Neutrophil (primary cell): ENCODE results near the gene LSM12.
"Not testable (repeated sequence)": the region's sequence is repeated elsewhere in the genome, so short reads cannot be mapped to it uniquely, and the experiment has no call there.

Source experiments
- H3K27ac ChIP-seq: fragments of 200-600 bp; sonication (generic); 2 replicates; pipeline ENCODE4 v1.5.1; 2016; ENCODE audit warnings: mild to moderate bottlenecking, moderate library complexity
- H3K27me3 ChIP-seq: fragments of 200-600 bp; sonication (generic); 2 replicates; pipeline ENCODE4 v1.6.0; 2016; ENCODE audit warnings: mild to moderate bottlenecking
- H3K36me3 ChIP-seq: fragments of 200-600 bp; sonication (generic); 2 replicates; pipeline ENCODE4 v1.5.1; 2017
- H3K4me1 ChIP-seq, 2 experiments: fragments of 200-600 bp in 1 of 2; sonication (generic) in 1 of 2; 1 replicate in 1 of 2; 2 replicates in 1 of 2; pipeline versions ENCODE4 v1.5.1 to v1.6.1; 2013 to 2016; ENCODE audit warnings: low read depth in 1 of 2, low read length in 1 of 2, mild to moderate bottlenecking in 1 of 2, moderate library complexity in 1 of 2; ENCODE audit not compliant: control insufficient read depth in 1 of 2, insufficient read depth in 1 of 2
- H3K4me3 ChIP-seq, 2 experiments: fragments of 200-600 bp in 1 of 2; sonication (generic) in 1 of 2; 1 replicate in 1 of 2; 2 replicates in 1 of 2; pipeline ENCODE4 v1.5.1; 2013 to 2016; ENCODE audit warnings: low read depth in 1 of 2, low read length in 1 of 2, mild to moderate bottlenecking in 1 of 2, moderate library complexity in 1 of 2
- H3K9me3 ChIP-seq: fragments of 200-600 bp; sonication (generic); 2 replicates; pipeline ENCODE4 v1.5.1; 2016
- CTCF ChIP-seq: fragments of 200-600 bp; sonication (generic); IDR thresholded peaks from 2 replicates; pipeline ENCODE4 v1.5.1; 2016; ENCODE audit warnings: antibody characterized with exemption

Gene LSM12

GRCh38 chr17:44062871-44063270 is 3.6 kb downstream of the LSM12 start:
- Histone ChIP-seq H3K4me3 (no peak overlapping the region), H3K27me3 (no peaks in the 10 kb centered on the region), H3K27ac (no peak overlapping the region), H3K9me3 (no peaks in the 10 kb centered on the region), H3K4me1 (peaks cover 23 to 24% of the 10 kb centered on the region in 2 experiments), H3K36me3 (peaks cover 45% of the 10 kb centered on the region)
- no peak for TF ChIP-seq CTCF

GRCh38 chr17:44061446-44061845 is 5.0 kb downstream of the LSM12 start:
- H3K4me1 ChIP-seq, result peaks cover 9 to 10% of the 10 kb centered on the region in 2 experiments
- no peaks in the 10 kb centered on the region for H3K9me3 ChIP-seq
- TF ChIP-seq CTCF, result no peak
- peaks cover 45% of the 10 kb centered on the region for H3K36me3 ChIP-seq
- no peak overlapping the region for H3K4me3 ChIP-seq
- H3K27ac ChIP-seq, result no peak overlapping the region
- no peaks in the 10 kb centered on the region for H3K27me3 ChIP-seq

GRCh38 chr17:44059101-44059892 is 7.2 kb downstream of the LSM12 start:
- no peaks in the 10 kb centered on the region for H3K4me1 ChIP-seq
- H3K4me3 ChIP-seq, result no peak overlapping the region
- no peaks in the 10 kb centered on the region for H3K9me3 ChIP-seq
- H3K27ac ChIP-seq, result no peak overlapping the region
- peaks cover 51% of the 10 kb centered on the region for H3K36me3 ChIP-seq
- TF ChIP-seq CTCF, result no peak
- no peaks in the 10 kb centered on the region for H3K27me3 ChIP-seq

- Histone ChIP-seq H3K36me3 (peaks cover 52% of the 10 kb centered on the region), H3K27ac (no peak overlapping the region), H3K9me3 (no peaks in the 10 kb centered on the region), H3K27me3 (no peaks in the 10 kb centered on the region), H3K4me3 (no peak overlapping the region), H3K4me1 (no peaks in the 10 kb centered on the region)
- TF ChIP-seq CTCF, result no peak
Observed at GRCh38 chr17:44053125-44053872, 13.2 kb downstream of the LSM12 start.

- H3K4me1 ChIP-seq, result peaks cover 0 to 3% of the 10 kb centered on the region in 2 experiments
- TF ChIP-seq CTCF, result no peak
- no peak overlapping the region for H3K4me3 ChIP-seq
- H3K27ac ChIP-seq, result no peak overlapping the region
- H3K9me3 ChIP-seq, result no peaks in the 10 kb centered on the region
- H3K27me3 ChIP-seq, result no peaks in the 10 kb centered on the region
- H3K36me3 ChIP-seq, result peaks cover 57% of the 10 kb centered on the region
Observed at GRCh38 chr17:44049294-44050060, 17.0 kb downstream of the LSM12 start.

- Histone ChIP-seq H3K4me1 (peaks cover 19 to 21% of the 10 kb centered on the region in 2 experiments), H3K36me3 (peaks cover 43% of the 10 kb centered on the region)
- not testable (repeated sequence) for H3K27me3 ChIP-seq, H3K4me3 ChIP-seq, H3K27ac ChIP-seq, H3K9me3 ChIP-seq
Observed at GRCh38 chr17:44046893-44047292, 19.6 kb downstream of the LSM12 start.
